HEK293 (cell line): ENCODE data around the gene ABHD14A.

Experiments used
- CTCF ChIA-PET: fragments of 350-600 bp; formaldehyde crosslinking; extraction: SDS; loops from one replicate; lab custom pipeline; 2021; ENCODE audit warnings: antibody characterized with exemption; lab: Yijun Ruan, JAX
- POLR2A ChIA-PET: fragments of 300-600 bp; formaldehyde crosslinking; extraction: SDS; loops from one replicate; lab custom pipeline; 2020; ENCODE audit warnings: antibody characterized with exemption, inconsistent platforms; lab: Yijun Ruan, JAX
- H3K27ac ChIP-seq: fragments of 200-500 bp; sonication (Bioruptor generic); 2 replicates; pipeline ENCODE4 v1.5.1; 2014; ENCODE audit warnings: low read depth, low read length, control low read depth, inconsistent platforms; ENCODE audit errors: extremely low read depth
- H3K36me3 ChIP-seq, 2 experiments: fragments of 200-500 bp in 1 of 2; sonication (Bioruptor generic) in 1 of 2; 1 replicate in 1 of 2; 2 replicates in 1 of 2; pipeline ENCODE4 v1.5.1; 2014 to 2017; ENCODE audit warnings: inconsistent platforms in 2 of 2, low read length in 2 of 2; ENCODE audit not compliant: control insufficient read depth in 2 of 2, insufficient read depth in 1 of 2
- H3K4me1 ChIP-seq: fragments of 200-500 bp; sonication (Bioruptor generic); 2 replicates; pipeline ENCODE4 v1.5.1; 2014; ENCODE audit warnings: mild to moderate bottlenecking, low read length, inconsistent platforms; ENCODE audit not compliant: control insufficient read depth, insufficient read depth
- H3K4me3 ChIP-seq: 2 replicates; pipeline ENCODE4 v1.5.1; 2011; ENCODE audit warnings: low read depth, mild to moderate bottlenecking, control low read depth, low read length, moderate library complexity
- H3K9me3 ChIP-seq: fragments of 200-500 bp; sonication (Bioruptor generic); 2 replicates; pipeline ENCODE4 v1.5.1; 2014; ENCODE audit warnings: low read depth, low read length, inconsistent platforms; ENCODE audit not compliant: control insufficient read depth, insufficient read depth
- EGR2 ChIP-seq: fragments of 450-650 bp; formaldehyde crosslinking; IDR thresholded peaks from 2 replicates; pipeline ENCODE4 v1.5.1; 2016; ENCODE audit warnings: low read depth, missing biosample characterization, missing genetic modification characterization
- RBAK ChIP-seq: fragments of 450-650 bp; formaldehyde crosslinking; IDR thresholded peaks from 2 replicates; pipeline ENCODE4 v1.5.1; 2016; ENCODE audit warnings: missing biosample characterization, missing genetic modification characterization
- TRIM28 ChIP-seq: IDR thresholded peaks from 2 replicates; pipeline ENCODE4 v1.6.1; 2011; ENCODE audit warnings: low read length, control low read depth, borderline replicate concordance
- TSHZ1 ChIP-seq: fragments of 450-650 bp; formaldehyde crosslinking; IDR thresholded peaks from 2 replicates; pipeline ENCODE4 v1.5.1; 2016; ENCODE audit warnings: missing biosample characterization, missing genetic modification characterization, borderline replicate concordance
- ZBTB7A ChIP-seq: fragments of 450-650 bp; formaldehyde crosslinking; IDR thresholded peaks from 2 replicates; pipeline ENCODE4 v1.5.1; 2016; ENCODE audit warnings: low read depth, missing biosample characterization, missing genetic modification characterization
- ZEB2 ChIP-seq: fragments of 450-650 bp; formaldehyde crosslinking; IDR thresholded peaks from 2 replicates; pipeline ENCODE4 v1.5.1; 2016; ENCODE audit warnings: missing biosample characterization, missing genetic modification characterization
- ZNF211 ChIP-seq: fragments of 450-650 bp; formaldehyde crosslinking; IDR thresholded peaks from 2 replicates; pipeline ENCODE4 v1.5.1; 2016; ENCODE audit warnings: low read depth, missing biosample characterization, missing genetic modification characterization
- ZNF311 ChIP-seq: fragments of 450-650 bp; formaldehyde crosslinking; IDR thresholded peaks from 2 replicates; pipeline ENCODE4 v1.5.1; 2017; ENCODE audit warnings: missing biosample characterization, missing genetic modification characterization, borderline replicate concordance
- ZNF335 ChIP-seq: fragments of 450-650 bp; formaldehyde crosslinking; conservative IDR thresholded peaks from 2 replicates; pipeline ENCODE4 v1.5.1; 2016; ENCODE audit warnings: missing biosample characterization, missing genetic modification characterization
- ZNF354C ChIP-seq: fragments of 450-650 bp; formaldehyde crosslinking; IDR thresholded peaks from 2 replicates; pipeline ENCODE4 v1.5.1; 2016; ENCODE audit warnings: missing biosample characterization, missing genetic modification characterization, low read depth, borderline replicate concordance
- ZNF366 ChIP-seq: fragments of 450-650 bp; formaldehyde crosslinking; conservative IDR thresholded peaks from 2 replicates; pipeline ENCODE4 v1.5.1; 2016; ENCODE audit warnings: missing biosample characterization, missing genetic modification characterization
- ZNF391 ChIP-seq: fragments of 450-650 bp; formaldehyde crosslinking; IDR thresholded peaks from 2 replicates; pipeline ENCODE4 v1.5.1; 2016; ENCODE audit warnings: low read depth, missing biosample characterization, missing genetic modification characterization, borderline replicate concordance
- ZNF48 ChIP-seq: fragments of 450-650 bp; formaldehyde crosslinking; IDR thresholded peaks from 2 replicates; pipeline ENCODE4 v1.5.1; 2016; ENCODE audit warnings: missing biosample characterization, missing genetic modification characterization
- ZNF501 ChIP-seq: fragments of 450-650 bp; formaldehyde crosslinking; IDR thresholded peaks from 2 replicates; pipeline ENCODE4 v1.5.1; 2016; ENCODE audit warnings: missing biosample characterization, missing genetic modification characterization
- ZNF560 ChIP-seq: fragments of 450-650 bp; formaldehyde crosslinking; IDR thresholded peaks from 2 replicates; pipeline ENCODE4 v1.5.1; 2017; ENCODE audit warnings: missing biosample characterization, missing genetic modification characterization, borderline replicate concordance
- ZNF596 ChIP-seq: fragments of 450-650 bp; IDR thresholded peaks from 2 replicates; pipeline ENCODE4 v1.5.0; 2018; ENCODE audit warnings: missing biosample characterization, mild to moderate bottlenecking, missing genetic modification characterization, moderate library complexity
- ZNF768 ChIP-seq: fragments of 450-650 bp; formaldehyde crosslinking; IDR thresholded peaks from 2 replicates; pipeline ENCODE4 v1.5.1; 2018; ENCODE audit warnings: missing biosample characterization, mild to moderate bottlenecking, missing genetic modification characterization
- ZSCAN23 ChIP-seq: fragments of 450-650 bp; formaldehyde crosslinking; IDR thresholded peaks from 2 replicates; pipeline ENCODE4 v1.5.1; 2016; ENCODE audit warnings: missing biosample characterization, missing genetic modification characterization
- TF ChIP-seq, protein P1 (sequence below): fragments of 450-650 bp; formaldehyde crosslinking; IDR thresholded peaks from 2 replicates; pipeline ENCODE4 v1.5.1; 2016; ENCODE audit warnings: missing biosample characterization, missing genetic modification characterization

ABHD14A gene

DNA sequence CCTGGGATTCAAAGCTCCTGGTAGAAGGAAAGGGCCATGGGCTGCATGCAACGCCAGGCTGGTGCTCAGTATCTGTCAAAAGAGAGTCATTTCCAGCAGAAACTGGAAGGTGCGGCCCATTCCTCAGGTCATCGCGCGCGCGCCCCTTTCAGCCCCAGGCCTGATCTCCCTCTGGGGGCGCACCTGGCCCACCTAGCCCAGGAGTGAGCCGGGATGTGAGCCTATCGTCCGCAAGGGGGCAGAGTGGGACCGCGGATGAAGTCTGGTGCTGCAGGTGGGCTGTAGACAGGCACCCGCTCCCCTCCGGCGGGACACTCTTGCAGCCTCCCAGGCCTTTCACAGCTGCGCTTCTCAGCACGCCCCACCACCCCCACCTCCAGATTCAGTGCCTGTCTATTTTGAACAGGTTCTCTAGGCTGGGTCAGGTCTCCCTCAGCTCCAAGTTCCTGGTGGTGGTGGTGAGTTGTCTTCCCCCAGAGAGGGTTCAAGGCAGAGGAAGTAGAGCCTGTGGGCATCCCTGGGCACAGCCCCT, 26.6 kb downstream of the ABHD14A start (continued):
- no peak for TF ChIP-seq ZNF311
- TF ChIP-seq ZNF391 (tag by site-specific recombination), result no peak
- no peak for TF ChIP-seq RBAK (tag by site-specific recombination)
- TF ChIP-seq ZEB2 (tag by site-specific recombination), result peak; percentile 83
- TF ChIP-seq ZNF596 (tag by site-specific recombination), result no peak
- no peak for TF ChIP-seq ZNF335
- TF ChIP-seq ZNF560 (tag by site-specific recombination), result no peak
- TF ChIP-seq ZNF501 (tag by site-specific recombination), result no peak
- TF ChIP-seq EGR2 (tag by site-specific recombination), result peak; percentile 32; the same call in 1 of the 2 replicates
- no peak for TF ChIP-seq ZNF354C
- TF ChIP-seq ZNF366, result no peak
- TF ChIP-seq ZBTB7A (tag by site-specific recombination), result no peak
- no peak for TF ChIP-seq ZSCAN23 (tag by site-specific recombination)
- TF ChIP-seq ZNF48 (tag by site-specific recombination), result no peak
- no peak for TF ChIP-seq ZNF768 (tag by site-specific recombination)

- Histone ChIP-seq H3K4me1 (no peaks in the 10 kb centered on the region), H3K36me3 (no peaks in the 10 kb centered on the region), H3K4me3 (no peak overlapping the region), H3K9me3 (no peaks in the 10 kb centered on the region), H3K27ac (no peak overlapping the region)
- TF ChIP-seq, protein P1, sequence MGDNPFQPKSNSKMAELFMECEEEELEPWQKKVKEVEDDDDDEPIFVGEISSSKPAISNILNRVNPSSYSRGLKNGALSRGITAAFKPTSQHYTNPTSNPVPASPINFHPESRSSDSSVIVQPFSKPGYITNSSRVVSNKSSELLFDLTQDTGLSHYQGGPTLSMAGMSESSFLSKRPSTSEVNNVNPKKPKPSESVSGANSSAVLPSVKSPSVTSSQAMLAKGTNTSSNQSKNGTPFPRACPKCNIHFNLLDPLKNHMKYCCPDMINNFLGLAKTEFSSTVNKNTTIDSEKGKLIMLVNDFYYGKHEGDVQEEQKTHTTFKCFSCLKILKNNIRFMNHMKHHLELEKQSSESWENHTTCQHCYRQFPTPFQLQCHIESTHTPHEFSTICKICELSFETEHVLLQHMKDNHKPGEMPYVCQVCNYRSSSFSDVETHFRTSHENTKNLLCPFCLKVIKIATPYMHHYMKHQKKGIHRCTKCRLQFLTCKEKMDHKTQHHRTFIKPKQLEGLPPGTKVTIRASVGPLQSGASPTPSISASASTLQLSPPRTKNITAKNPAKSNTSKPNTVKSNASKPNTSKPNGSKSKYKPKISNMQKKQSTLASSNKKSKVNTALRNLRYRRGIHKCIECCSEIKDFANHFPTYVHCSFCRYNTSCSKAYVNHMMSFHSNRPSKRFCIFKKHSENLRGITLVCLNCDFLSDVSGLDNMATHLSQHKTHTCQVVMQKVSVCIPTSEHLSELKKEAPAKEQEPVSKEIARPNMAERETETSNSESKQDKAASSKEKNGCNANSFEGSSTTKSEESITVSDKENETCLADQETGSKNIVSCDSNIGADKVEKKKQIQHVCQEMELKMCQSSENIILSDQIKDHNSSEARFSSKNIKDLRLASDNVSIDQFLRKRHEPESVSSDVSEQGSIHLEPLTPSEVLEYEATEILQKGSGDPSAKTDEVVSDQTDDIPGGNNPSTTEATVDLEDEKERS, result no peak
- TF ChIP-seq ZNF211 (tag by site-specific recombination) (no peak), TRIM28 (no peak), TSHZ1 (tag by site-specific recombination) (no peak), ZNF391 (tag by site-specific recombination) (no peak)
- CTCF ChIA-PET, result interaction anchor here (0.6 to 5.8 kb wide), 18 partner anchors 11 to 386 kb away, joined by 3 to 62 read pairs (median 6); partner anchors contain the start of genes DUSP7, PARP3 and RRP9
- POLR2A ChIA-PET, result interaction anchor here (1.1 kb wide), 1 partner anchor 54 kb away, joined by 3 read pairs; no protein-coding TSS in a partner anchor
These were observed 27.9 kb downstream of the ABHD14A start for GRCh38 chr3:52002748-52003147.
